Measurements from ENCODE around the gene AQP12B. TPM values are rescaled to one million over a fixed set of nuclear protein-coding genes. Genes with fewer than 3 reads are reported as not detected.

Gene AQP12B
- total RNA-seq, 1 donor from 2014 or later = not detected

DNA sequence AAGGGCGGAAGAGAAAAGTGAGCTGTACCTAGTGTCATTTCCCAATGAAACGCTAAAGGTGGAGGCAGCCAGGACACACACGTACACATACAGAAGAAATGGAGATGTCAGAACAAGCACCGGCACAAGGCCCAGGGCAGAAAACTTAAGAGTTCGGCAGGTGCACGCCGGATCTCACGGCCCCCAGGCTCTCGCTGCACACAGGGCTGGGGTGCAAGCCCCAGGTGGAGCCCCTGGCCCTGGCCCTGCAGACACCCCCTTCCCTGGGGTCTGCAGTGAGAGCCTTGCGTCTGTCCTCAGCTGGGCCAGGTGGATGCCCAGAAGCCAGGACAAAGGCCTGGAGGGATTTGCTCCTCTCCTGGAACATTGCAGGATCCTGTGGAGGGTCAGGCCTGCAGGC is 45.7 kb upstream of the AQP12B start:
- Mint-ChIP-seq H3K9me3 (ENCODE audit: unreplicated experiment) (no peaks in the 10 kb centered on the region), H3K27ac (ENCODE audit: unreplicated experiment) (no peak overlapping the region), H3K4me1 (ENCODE audit: unreplicated experiment) (no peaks in the 10 kb centered on the region), H3K36me3 (ENCODE audit: low read depth, unreplicated experiment) (peaks cover 5% of the 10 kb centered on the region), H3K4me3 (ENCODE audit: unreplicated experiment) (no peak overlapping the region), H3K27me3 (ENCODE audit: unreplicated experiment) (peaks cover 4% of the 10 kb centered on the region)
- TF ChIP-seq, protein P1, sequence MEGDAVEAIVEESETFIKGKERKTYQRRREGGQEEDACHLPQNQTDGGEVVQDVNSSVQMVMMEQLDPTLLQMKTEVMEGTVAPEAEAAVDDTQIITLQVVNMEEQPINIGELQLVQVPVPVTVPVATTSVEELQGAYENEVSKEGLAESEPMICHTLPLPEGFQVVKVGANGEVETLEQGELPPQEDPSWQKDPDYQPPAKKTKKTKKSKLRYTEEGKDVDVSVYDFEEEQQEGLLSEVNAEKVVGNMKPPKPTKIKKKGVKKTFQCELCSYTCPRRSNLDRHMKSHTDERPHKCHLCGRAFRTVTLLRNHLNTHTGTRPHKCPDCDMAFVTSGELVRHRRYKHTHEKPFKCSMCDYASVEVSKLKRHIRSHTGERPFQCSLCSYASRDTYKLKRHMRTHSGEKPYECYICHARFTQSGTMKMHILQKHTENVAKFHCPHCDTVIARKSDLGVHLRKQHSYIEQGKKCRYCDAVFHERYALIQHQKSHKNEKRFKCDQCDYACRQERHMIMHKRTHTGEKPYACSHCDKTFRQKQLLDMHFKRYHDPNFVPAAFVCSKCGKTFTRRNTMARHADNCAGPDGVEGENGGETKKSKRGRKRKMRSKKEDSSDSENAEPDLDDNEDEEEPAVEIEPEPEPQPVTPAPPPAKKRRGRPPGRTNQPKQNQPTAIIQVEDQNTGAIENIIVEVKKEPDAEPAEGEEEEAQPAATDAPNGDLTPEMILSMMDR (IDR thresholded peaks at IDR 0.05; ENCODE audit: unreplicated experiment) = no peak
- no peak for DNase-seq (ENCODE audit: low spot score)

DNA sequence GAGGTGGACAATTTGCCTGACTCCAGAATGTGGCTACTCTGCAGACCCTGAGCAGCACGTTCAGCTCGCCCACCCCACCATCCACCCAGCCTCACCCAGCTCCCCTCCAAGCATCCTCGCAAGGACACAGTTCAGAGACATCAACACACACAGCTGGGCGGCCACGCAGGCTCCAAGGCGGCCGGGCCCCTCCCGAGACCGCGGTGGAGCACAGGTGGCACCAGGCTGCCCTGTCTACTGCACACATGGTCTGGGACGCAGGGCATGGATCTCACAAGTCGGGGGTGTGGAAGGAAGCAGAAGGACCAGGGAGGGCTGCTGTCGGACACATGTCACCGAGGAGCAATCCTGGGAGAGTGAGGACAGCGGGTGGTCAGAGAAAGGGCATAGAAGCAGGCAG is 45.2 kb upstream of the AQP12B start:
- Mint-ChIP-seq H3K4me1 (ENCODE audit: unreplicated experiment) (no peaks in the 10 kb centered on the region), H3K4me3 (ENCODE audit: unreplicated experiment) (no peak overlapping the region), H3K36me3 (ENCODE audit: low read depth, unreplicated experiment) (peaks cover 5% of the 10 kb centered on the region), H3K27ac (ENCODE audit: unreplicated experiment) (no peak overlapping the region), H3K9me3 (ENCODE audit: unreplicated experiment) (no peaks in the 10 kb centered on the region), H3K27me3 (ENCODE audit: unreplicated experiment) (peaks cover 2% of the 10 kb centered on the region)
- no peak for DNase-seq (ENCODE audit: low spot score)
- TF ChIP-seq, protein P1 (IDR thresholded peaks at IDR 0.05; ENCODE audit: unreplicated experiment) = no peak

DNA sequence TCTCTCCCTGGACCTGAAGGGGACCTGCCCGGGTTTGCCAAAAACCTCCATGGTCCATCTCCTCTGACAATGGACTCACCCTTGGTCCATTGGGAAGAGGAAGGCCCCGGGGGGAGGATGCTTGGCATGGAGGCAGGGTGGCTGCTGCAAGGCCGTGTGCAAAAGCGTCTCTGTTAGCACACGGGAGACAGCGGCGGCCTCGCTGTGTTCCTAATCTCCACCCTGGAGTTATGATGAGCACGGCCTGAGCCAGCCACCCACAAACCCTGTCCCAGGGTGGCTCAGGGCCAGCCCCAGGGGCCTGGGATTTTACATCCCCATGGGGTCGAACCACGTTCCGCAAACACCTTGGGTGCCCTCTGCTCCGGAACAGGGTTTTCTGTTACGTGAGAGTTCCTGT is 44.8 kb upstream of the AQP12B start:
- Mint-ChIP-seq H3K27ac (ENCODE audit: unreplicated experiment) (no peak overlapping the region), H3K4me1 (ENCODE audit: unreplicated experiment) (no peaks in the 10 kb centered on the region), H3K9me3 (ENCODE audit: unreplicated experiment) (no peaks in the 10 kb centered on the region), H3K36me3 (ENCODE audit: low read depth, unreplicated experiment) (peaks cover 5% of the 10 kb centered on the region), H3K27me3 (ENCODE audit: unreplicated experiment) (peaks cover 2% of the 10 kb centered on the region), H3K4me3 (ENCODE audit: unreplicated experiment) (no peak overlapping the region)
- no peak for DNase-seq (ENCODE audit: low spot score)
- TF ChIP-seq, protein P1 (IDR thresholded peaks at IDR 0.05; ENCODE audit: unreplicated experiment) = no peak

DNA sequence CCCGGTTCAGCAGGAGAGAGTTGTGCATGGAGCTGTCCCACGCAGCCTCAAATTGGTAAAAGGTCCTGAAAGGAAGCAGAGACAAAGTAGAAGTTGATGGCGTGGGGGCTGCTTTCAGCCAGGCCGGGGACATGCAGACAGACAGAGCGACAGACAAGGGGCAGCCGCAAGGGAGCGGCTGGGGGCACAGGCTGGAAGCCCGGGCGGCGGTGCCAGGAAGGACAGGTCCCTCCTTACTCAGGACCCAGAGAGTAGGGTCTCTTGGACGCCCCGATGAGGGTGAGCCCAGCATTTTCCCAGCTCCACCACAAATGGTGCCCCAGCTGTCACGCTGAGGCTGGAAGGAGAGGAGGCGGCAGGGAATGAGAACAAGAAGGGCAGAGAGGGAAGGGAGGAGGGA is 44.2 kb upstream of the AQP12B start:
- Mint-ChIP-seq H3K4me3 (ENCODE audit: unreplicated experiment) (no peak overlapping the region), H3K36me3 (ENCODE audit: low read depth, unreplicated experiment) (peaks cover 5% of the 10 kb centered on the region), H3K27ac (ENCODE audit: unreplicated experiment) (no peak overlapping the region), H3K27me3 (ENCODE audit: unreplicated experiment) (peaks cover 4% of the 10 kb centered on the region), H3K4me1 (ENCODE audit: unreplicated experiment) (no peaks in the 10 kb centered on the region), H3K9me3 (ENCODE audit: unreplicated experiment) (no peaks in the 10 kb centered on the region)
- TF ChIP-seq, protein P1 (IDR thresholded peaks at IDR 0.05; ENCODE audit: unreplicated experiment) = no peak
- DNase-seq (ENCODE audit: low spot score) = no peak

DNA sequence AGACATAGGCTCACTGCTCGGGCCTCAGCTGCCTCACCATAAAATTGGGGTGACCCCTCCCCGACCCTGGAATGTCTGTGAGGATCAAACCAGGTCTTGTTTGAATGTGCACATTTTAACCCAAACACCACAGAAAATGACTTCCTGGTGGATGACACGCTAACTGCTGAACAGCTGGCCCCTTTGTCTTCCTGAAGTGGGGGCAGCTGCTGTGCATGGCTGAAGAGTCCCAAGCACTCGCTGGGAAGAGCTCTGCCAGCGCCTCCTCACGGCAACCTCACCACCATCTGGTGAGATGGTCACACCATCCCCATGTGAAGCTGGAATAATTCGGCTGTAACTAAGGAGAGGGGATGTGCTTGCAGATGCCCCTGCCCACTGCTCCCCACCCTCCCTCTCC is 43.0 kb upstream of the AQP12B start:
- H3K36me3 Mint-ChIP-seq (ENCODE audit: low read depth, unreplicated experiment) = peaks cover 5% of the 10 kb centered on the region
- no peaks in the 10 kb centered on the region for H3K9me3 Mint-ChIP-seq (ENCODE audit: unreplicated experiment)
- no peak overlapping the region for H3K27ac Mint-ChIP-seq (ENCODE audit: unreplicated experiment)
- H3K4me3 Mint-ChIP-seq (ENCODE audit: unreplicated experiment) = no peak overlapping the region
- TF ChIP-seq, protein P1 (IDR thresholded peaks at IDR 0.05; ENCODE audit: unreplicated experiment) = no peak
- H3K4me1 Mint-ChIP-seq (ENCODE audit: unreplicated experiment) = no peaks in the 10 kb centered on the region
- DNase-seq (ENCODE audit: low spot score) = no peak
- peaks cover 2% of the 10 kb centered on the region for H3K27me3 Mint-ChIP-seq (ENCODE audit: unreplicated experiment)

Data from endothelial cell (in vitro differentiated cells).